GM19455 (cell line): ENCODE data around the gene TNIK.

Experiments used
- ATAC-seq: cut with Tn5 transposase; IDR thresholded peaks from one replicate; pipeline ENCODE4 v1.9.1; 2021; ENCODE audit not compliant: unreplicated experiment

TNIK gene

DNA sequence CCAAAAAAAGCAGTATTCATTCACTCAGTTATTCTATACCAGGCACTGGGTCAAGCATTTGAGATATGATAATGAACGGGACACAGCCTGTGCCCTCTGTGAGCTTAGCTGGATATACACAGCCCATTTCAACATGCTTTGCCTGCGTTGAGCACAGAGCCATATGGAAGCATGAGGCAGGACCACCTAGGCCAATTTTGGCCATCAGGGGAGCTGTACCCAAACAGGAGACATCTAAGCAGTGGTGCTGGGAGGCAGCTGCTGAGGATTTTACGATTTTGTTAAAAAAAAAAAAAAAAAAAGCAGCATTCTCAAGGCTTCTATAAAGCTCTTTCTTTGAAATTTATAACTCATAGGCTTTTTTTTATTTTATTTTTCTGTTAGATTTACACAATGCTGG is 346.5 kb downstream of the TNIK start:
- ATAC-seq = no peak

DNA sequence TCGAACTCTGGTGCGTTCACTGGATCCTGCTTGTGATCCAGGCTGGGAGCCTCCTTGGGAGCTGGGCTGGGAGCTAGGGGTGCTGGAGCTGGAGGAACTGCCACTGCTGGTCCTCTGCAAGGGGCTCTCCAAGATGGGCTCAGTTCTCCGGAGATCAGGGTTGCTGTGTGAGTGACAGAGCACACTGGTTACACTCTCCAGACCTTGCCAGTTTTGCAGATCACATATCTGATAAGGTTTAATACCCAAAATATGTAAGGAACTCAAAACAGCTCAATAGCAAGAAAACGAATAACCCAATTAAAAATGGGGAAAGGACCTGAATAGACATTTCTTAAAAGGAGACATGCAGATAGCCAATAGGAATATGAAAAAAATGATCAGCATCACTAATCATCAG is 349.5 kb downstream of the TNIK start:
- no peak for ATAC-seq

DNA sequence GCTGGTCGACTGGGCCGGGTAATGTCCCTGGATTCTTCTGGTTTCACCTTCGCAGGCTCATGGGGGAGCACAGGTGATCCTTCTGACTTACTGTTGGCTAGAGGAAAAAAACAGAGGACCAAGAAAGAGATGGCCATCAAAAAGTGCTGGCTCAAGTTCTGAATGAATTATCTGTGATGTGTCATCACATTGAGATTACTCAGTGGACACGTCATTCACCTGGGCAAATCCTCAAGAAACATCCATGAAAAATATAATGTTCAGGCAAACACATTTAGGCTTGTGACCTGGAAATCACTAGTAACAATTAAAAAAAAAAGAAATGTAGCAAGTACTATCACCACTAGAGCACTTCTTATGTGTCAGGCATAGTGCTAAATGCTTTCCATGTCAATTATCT is 352.1 kb downstream of the TNIK start:
- ATAC-seq = no peak

DNA sequence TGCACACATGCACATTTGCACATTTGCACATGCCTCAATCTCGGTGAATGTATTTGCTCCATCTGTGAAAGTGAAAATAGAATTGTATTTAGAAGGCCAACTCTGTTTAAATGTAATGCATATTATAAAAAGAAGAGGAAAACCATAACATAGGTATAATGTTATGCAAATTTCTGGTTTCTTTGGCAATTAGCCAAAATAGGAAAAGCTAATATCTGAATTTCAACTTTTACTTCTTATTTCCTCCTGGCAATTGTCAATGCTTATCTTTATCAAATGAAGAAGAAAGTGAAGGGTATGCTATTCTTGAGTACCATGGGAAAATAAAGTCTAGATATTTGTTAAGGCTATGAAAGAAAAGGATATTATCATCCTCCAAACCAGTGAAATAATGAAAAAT is 357.0 kb downstream of the TNIK start:
- no peak for ATAC-seq

DNA sequence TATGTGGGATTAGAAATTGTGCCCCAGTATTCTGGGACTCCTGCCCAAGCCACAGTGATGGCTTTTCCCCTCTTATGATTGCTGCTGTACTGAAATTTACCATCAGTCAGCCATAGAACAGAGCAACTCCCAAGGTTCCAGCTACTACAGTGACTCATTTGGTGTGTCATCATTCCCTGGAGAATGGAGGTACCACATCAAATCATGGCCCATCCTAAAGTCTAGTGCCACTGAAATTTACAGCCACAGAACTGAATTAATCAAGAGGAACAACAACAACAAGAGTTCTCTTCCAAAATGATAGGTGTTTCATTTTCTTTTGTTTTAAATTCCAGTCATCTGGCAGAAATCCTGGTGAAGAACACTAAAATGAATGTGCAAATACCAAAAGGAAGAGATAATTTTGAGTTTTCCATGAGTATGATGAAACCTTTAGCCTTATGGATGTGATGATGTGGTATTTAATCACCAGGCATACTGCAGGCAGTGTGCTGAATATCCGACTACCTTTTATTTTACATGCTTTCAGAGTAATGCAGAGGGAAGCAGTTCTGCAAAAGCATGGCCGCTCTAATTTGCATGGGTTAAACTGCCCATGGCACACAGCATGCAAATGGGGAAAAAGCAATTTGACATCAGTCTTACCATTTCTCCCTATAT is 358.1 kb downstream of the TNIK start:
- ATAC-seq = no peak

DNA sequence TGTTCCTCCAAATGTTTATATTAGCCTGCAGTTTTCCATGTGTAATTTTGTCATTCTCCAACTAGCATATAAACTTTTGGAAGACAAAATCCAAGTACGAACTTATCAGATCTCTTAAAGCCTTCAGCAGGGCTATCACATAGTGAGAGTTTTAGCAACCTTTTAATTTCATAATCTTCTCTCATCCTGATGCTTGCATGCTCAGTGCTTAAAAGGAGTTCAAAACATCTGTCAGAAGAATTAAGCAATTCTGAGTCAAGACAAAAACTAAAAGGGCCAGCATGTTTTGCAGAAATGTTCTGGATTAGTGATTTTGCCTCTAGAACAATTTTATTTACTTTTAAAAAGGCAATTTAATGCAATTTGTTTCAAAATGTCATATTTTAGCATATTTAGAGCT is 360.3 kb downstream of the TNIK start:
- no peak for ATAC-seq

DNA sequence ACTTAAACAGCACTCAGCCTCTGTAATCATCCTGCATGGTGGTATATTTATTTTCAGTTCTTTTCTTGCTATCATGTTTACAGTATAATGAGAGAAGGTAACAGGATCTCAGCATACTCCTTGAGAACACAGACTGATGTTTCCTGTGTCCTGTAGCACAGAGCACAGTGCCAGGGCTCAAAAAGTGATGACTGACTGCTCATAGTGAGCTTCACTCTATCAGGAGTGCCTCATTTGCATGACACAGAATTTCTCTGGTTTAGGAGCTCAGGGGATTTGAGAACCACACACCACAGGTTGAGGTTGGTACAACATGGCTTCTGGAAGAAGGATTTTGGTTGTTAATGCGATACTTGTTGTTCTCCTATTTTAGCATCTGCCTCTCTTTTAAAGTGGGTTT is 365.1 kb downstream of the TNIK start:
- ATAC-seq = no peak

DNA sequence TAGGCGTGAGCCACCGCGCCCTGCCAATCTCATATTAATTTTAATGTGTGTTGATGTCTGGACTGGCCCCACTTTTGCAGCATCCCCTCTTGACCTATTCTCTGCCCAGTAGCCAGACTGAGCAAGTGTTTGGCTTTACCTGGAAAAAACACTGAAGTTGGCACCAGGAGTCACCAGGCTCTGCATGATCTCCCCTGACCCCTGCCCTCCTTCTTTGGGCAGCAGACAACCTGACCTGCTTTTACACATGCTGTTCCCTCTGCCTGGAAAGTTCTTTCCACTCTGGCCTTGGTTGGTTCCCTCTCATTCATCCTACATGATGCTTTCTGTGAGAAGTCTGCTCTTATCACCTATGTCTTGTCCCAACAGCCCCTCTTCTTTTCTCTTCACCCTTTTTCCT is 365.8 kb downstream of the TNIK start:
- no peak for ATAC-seq

DNA sequence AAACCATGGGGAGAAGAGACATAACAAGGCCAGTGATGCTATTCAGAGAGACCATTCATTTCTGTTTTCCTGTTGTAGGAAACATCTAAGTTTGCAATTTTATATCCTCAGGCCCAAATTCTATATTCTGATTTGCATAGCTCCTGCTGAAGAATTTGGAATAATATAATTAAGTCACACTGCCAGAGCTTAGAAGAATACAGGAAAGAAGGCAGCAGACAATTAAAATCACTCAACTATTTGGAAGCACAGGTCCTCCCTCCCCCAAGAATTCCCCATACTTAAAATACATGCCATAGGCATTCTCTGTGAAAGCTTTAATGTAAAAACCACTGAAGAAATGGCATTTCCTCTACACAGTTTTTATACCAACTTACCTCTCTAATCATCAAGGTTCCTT is 366.7 kb downstream of the TNIK start:
- no peak for ATAC-seq

DNA sequence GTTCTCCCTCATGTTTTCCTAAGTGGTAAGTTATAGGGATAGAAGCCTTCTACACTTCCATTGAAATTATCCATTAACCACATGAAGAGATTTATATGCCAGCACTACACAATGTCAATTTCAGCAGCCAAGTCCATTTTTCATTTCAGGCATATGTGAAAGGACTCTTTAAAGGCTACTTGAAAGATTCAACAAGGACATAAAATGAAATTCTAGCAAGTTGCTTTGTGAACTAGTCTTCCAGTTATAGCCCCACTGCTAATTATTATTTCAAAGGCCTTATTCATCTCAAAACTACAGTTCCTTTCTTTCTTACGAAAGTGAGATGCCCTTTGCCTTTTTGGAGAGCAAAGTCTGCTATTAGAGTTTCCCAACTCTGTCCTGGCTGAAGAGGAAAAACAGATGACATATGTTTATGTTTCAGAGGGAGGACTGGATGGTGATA is 367.7 kb downstream of the TNIK start:
- no peak for ATAC-seq

DNA sequence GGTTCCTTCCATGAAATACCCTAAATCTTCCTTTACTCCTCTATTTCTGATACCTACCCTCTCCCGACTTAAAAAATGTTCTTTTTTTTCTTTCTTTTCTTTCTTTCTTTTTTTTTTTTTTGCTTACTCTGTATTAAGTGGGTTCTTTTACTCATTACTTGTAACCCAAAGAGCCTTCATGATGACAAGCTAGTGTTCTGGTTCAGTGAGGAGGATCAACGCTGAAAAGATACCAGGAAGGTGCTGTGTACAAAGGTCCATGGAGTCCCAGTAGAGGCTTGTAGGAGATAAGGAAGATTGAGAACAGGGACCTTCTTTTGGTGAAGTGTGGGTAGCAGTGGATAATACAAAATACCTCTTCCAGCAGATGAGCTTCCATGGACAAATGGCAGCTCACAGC is 369.9 kb downstream of the TNIK start:
- no peak for ATAC-seq

DNA sequence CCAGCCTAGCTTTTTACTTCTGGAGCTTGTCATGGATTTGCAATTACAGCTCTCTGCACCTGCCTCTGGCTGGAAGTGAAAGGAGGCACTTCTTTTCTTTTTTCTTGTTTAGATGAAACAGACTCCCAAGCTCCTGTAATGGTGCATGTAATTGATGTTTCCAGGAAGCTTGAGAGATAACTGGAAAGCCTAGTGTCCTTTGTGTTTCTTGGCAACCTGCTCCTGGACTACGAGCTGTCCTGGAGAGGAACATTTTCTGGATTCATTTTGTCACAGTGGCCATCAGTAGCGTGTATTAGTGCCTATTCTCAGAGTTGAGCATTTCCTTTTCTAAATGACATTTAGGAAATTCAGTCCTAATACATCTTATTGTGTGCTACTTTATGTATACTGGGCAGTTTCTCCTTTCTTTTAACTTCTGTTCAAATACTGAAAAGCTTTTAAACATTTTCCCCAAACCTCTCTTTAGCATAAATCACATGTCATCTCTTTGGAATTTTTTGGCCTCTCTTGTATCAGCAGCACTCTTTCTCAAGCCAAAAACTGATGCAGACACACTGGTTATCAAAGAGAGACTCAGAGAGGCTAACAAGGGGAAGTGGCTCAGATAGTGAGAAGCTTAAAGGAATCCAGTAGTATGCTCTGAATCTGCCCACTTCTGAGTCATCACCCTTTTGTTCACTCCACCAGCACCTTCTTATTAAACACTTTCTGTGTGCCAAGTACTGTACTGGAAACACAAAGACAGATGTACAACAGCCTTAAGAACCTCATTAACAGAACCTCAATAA is 371.0 kb downstream of the TNIK start:
- ATAC-seq = no peak

DNA sequence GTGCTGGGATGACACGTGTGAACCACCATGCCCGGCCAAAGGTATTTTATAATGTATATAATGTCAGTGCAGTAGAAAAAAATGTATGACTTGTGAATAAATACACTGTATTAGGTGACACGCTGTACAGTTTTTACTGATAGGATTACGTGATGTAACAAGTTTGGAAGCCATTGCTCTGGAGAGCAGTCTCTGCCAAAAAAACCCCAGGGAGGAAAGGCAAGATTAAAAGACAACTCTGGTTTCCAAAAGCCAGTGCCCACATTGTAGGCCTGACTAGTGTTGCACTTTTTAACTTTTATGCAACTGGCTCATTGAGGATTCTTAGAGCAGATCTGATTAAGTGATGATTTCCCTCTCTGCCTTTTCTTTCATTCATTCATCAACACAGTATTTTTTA is 371.7 kb downstream of the TNIK start:
- ATAC-seq = no peak

DNA sequence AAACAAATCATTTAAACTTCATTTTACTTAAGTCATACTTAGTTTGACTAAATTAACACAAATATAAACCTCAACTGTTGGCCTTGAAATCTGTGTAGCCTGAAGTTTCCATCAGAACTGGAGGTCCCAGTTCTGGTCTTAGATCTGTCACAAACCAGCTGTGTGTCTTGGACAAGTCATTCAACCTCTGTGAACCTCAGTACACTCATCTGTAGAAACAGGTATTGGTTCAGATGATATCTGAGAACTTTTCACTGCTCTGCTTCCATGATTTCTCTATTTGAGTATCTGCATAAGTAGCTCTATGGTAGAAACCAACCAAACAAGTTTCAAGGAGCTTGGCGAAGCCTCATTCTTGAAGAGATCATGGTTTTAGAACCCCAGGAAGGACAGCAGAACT is 373.3 kb downstream of the TNIK start:
- no peak for ATAC-seq

DNA sequence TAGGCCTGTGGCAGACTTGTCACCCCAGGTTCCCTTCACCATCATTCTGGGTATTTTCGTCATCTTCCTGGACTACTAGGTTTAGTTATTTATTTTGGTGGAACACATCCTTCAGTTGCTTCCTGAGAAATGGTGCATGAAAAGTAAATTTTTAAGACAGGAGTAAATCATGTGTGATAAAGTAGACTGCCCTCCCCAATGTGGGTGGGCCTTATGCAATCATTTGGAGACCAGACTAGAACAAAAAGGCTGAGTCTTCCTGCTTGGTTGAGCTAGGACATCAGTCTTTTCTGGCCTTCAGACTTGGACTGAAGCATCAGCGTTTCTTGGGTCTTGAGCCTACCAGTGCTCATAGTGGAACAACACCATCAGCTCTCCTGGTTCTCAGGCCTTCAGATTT is 382.9 kb downstream of the TNIK start:
- no peak for ATAC-seq

DNA sequence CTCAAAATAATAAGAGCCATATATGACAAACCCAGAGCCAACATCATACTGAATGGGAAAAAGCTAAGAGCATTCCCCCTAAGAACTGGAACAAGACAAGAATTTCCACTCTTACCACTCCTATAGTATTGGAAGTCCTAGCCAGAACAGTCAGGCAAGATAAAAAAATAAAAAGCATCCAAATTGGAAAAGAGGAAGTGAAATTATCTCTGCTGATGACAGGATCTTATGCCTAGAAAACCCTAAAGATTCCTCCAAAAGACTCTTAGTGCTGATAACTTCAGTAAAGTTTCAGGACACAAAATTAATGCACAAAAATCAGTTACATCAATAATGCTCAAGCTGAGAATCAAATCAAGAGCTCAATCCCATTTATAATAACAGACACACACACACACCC is 387.8 kb downstream of the TNIK start:
- no peak for ATAC-seq

DNA sequence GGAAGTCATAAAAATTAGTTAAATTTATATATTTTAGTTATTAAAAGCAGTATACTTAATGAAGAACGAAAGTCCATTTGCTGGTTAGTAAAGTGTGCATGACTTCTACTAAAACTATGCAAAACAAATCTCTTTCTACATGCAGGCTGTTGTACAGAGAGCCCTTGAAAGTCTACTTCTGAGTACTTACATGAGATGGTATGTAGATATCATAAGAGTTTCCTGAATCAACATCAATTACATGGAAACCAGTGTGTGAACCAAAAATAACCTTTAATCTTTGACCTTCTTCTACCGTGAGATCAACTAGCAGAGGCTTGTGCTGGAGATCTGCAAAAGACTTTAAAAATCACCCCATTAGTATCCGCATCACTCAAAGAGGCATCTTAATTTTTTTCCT is 391.5 kb downstream of the TNIK start:
- no peak for ATAC-seq

DNA sequence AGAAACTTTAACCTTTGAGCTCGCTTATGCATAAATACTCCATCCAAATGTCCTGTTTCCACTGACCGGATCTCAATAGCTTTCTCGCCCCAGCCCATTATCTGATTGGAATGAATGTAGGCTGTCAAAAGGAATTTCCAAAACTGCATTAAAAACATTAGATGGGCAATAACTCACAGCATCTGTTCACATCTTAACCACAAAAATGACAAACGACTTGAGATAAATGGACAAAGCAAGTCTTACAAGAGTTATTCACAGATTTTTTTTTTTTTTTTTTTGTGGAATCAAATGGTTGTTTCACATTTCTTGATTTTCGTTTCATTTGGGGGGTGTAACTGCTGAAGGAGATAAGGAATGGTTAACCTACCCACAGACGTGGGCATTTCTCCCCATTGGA is 394.0 kb downstream of the TNIK start:
- ATAC-seq = no peak

DNA sequence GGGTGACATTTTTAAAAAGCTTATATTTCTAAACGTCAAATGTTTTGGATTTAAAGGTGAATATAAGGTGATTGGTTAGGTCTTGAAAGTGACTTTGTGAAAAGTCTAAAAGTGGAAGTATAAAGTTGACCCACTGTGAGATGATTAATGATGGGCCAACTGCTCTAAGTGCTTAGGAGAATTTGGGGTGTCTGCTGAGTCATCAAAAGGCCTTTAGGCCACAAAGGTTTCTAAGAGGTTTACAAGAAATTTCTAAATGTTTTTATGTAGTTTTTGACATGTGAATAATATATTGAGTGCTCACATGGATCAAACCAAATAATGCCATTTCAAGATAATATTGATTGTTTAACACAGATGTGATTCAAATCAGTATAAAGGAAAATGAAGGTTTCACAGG is 394.5 kb downstream of the TNIK start:
- ATAC-seq = no peak

DNA sequence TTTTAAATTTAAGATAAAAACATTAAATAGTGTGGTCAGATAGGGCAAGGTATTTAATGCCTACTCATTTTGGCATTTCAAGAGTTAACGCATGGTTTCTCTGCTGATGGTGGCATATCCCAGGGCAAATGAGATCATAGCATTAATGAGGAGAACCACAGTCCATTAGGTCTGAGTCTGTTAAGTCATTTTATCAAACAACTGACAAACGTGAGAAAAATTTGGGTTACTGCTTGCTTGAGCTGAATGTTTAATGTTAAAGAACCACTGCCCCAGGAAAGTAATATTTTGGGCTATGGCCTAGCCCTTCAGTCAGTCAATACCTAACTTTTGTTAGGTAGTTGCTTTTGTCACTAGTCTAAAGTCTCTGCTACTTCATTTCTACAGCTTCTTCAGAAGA is 395.7 kb downstream of the TNIK start:
- no peak for ATAC-seq

DNA sequence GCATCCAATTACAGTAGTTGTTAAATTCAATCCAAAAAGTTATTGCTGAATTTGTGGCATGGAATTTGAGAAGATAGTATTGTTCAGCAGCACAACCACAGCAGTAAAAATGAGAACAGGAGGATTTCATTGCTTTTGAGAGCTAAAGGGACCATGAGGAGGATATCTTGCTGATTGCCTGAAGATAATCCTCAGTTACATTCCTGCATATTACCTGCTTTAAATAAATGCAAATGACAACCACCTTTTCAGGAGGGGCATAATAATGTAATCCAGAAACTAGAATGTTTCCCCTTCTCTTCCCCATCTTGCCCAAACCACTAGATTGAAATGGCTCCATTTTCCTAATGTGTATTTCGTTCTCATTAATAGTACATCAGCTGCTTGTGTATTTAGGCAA is 398.5 kb downstream of the TNIK start:
- no peak for ATAC-seq

DNA sequence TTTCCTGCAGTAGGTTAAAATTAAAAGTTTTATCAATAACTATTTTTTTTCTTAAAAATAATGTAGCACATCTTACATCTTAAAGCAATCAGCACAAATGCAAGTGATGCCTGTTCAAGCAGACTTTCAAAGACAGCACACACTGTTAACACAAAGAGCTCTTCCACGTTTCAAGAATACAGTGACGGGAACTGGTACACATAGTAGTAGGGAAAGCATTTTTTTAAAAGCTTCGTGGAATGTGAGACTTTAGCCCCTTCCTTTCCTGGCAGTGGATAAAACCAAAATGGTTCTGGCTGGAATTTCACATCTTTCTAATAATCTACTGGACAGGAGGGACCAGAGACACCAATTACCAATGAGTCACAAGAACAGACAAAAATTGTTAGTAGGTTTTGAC is 400.2 kb downstream of the TNIK start:
- no peak for ATAC-seq
